ENCODE measurements around the gene EVA1B.

The EVA1B gene

DNA sequence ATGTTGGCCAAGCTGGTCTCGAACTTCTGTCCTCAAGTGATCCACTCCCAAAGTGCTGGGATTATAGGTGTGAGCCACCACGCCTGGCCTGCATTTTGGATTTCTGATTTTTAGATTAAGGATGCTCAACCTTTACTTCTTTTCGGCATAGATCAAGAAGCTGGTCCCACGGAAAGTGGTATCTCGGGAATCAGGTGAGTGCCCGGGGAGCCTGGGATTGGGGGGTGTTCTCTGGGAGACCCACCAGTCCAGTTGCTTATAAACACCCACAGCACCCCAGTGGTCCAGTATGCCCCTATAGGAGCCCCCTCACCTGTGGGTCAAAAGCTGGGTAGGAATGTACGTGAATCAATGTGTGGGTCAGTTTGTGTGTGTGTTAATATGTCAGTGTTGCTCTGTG, 14.0 kb downstream of the EVA1B start:
- DNase-seq (ENCODE audit: extremely low read depth, low read depth) = no peak
- TF ChIP-seq CTCF (IDR thresholded peaks at IDR 0.05; ENCODE audit: low read depth, low read length) = no peak

- DNase-seq (ENCODE audit: extremely low read depth, low read depth) = no peak
- TF ChIP-seq CTCF (IDR thresholded peaks at IDR 0.05; ENCODE audit: low read depth, low read length) = no peak
These were observed 15.7 kb downstream of the EVA1B start for GRCh38 chr1:36307601-36308330.

DNA sequence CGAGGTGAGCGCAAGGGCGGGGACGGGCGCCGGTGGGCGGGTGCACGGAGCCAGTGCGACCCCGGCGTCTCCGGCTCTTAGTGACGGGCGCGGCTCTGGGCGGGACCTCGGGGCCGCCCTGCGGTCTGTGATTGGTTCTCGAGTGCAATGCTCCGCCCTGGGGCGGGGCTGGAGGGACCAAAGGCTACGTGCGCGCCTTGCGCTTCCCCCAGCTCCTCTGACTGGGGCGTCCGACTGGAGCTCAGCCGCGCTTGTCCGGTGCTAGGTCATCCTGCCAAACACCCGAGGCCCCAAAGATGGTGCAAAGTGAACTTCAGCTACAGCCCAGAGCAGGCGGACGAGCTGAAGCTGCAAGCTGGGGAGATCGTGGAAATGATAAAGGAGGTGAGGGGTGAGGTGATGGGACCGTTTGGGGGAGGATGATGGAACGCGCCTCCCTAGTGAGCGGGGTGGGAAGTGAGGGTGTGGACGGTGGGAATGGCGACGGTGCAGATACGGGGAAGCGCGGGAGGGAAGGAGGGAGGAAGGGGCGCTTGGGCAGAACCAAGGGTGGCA, 16.5 kb downstream of the EVA1B start:
- TF ChIP-seq CTCF (IDR thresholded peaks at IDR 0.05; ENCODE audit: low read depth, low read length) = no peak
- DNase-seq (ENCODE audit: extremely low read depth, low read depth) = peak; percentile 70

- DNase-seq (ENCODE audit: extremely low read depth, low read depth) = no peak
- TF ChIP-seq CTCF (IDR thresholded peaks at IDR 0.05; ENCODE audit: low read depth, low read length) = peak; percentile 13
These were observed 17.1 kb downstream of the EVA1B start, which contains the start of gene SH3D21 for GRCh38 chr1:36306210-36306901. Gene SH3D21, plus strand, starts transcription at chr1:36306368. Its CDS starts 53 bp downstream, at chr1:36306421.

DNA sequence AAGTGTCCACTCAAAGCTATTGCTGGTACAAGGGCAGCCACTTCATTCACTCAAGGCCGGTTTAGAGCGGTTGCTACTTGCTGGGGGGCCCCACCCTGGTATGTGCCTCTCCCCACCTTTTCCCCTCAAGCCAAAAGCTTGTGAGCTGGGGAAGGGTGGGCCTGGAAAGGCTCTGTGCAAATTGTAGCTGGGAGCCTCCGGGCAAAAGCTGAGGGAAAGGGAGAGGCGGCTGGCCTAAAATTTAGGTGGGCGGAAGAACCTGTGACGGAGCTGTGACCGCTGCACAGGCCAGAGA, 17.6 kb downstream of the EVA1B start:
- no peak for TF ChIP-seq CTCF (IDR thresholded peaks at IDR 0.05; ENCODE audit: low read depth, low read length)
- DNase-seq (ENCODE audit: extremely low read depth, low read depth) = no peak

DNA sequence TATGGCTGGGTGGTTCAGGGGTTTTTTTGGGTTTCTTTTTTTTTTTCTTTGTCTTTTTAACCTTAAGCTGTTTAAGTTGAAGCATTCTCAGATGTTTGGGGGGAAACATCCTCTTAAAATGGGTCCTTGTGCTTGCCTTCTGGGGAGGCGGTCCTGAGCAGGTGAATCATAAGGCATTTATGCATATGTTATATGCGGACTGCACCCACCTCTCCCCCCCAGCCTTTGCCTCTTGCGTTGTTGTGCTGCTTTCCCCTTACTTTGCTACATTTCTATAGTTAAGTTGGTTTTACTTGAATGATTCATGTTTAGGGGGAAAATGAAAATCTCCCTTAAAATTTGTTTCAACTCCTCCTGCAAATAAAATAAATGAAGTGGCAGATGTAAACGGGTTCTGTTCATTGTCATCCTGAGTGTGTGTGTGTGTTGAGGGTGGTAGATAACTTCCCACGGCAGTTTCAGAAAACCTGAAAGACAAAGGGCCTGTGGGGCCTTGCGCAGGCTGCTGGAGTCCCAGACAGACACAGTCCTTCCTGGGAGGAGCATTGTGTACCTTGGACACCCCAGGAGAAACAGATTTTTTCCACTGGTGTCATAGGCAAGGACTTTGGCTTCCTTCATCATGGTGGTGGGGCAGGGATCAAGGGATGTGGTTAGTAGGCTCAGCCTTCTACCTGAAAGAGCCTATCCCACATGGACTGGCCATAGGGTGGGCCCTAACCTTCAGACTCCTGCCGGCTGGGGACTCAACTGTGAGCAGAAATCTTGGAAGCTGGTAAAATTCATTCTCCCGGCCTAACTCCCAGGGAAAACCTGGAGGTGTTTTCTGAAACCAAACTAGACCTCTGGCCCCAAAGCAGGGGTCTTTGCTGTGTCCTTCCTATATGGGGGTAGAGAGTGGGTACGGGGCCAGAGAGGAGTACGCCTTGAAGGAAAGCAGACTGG, 18.2 kb downstream of the EVA1B start:
- no peak for TF ChIP-seq CTCF (IDR thresholded peaks at IDR 0.05; ENCODE audit: low read depth, low read length)

More for the DNA sequence above, 18.2 kb downstream of the EVA1B start:
- DNase-seq (ENCODE audit: extremely low read depth, low read depth) = no peak

Measured in AG09319 (cell line).